ENCODE results near the gene TRMT44. TPM values are rescaled to one million over a fixed set of nuclear protein-coding genes. Genes with fewer than 3 reads are reported as not detected.

TRMT44 gene
- total and polyA plus RNA-seq, 12 donors: 4.5 to 10.2 (median 7.9) TPM

DNA sequence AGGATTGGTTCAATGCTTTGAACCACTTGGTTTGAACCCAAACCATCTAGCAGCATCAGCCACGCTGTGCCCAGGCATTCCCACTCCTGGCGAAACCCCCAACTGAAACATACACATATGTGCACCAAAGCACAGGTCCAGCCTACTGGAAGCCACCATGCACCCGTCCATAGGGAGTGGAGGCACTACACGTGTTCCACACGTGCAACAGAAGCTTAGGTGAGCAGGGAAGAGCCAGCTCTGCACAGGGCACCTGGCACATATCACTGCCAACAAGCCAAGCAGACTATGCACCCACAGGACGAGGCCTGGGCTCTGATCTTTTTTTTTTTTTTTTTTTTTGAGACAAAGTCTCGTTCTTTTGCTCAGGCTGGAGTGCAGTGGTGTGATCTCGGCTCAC lies 73.4 kb downstream of the TRMT44 start:
- no peaks in the 10 kb centered on the region for H3K9me3 ChIP-seq
- ATAC-seq: no peak
- no peak for DNase-seq
- no peak overlapping the region for H3K4me3 ChIP-seq
- H3K27me3 ChIP-seq: no peaks in the 10 kb centered on the region
- no peak overlapping the region for H3K27ac ChIP-seq
- WGBS, 2 donors: 79 to 84% methylated on average over 8 of the region's 8 CpGs
- no peaks in the 10 kb centered on the region for H3K36me3 ChIP-seq
- no peaks in the 10 kb centered on the region for H3K4me1 ChIP-seq
- TF ChIP-seq, protein P1, sequence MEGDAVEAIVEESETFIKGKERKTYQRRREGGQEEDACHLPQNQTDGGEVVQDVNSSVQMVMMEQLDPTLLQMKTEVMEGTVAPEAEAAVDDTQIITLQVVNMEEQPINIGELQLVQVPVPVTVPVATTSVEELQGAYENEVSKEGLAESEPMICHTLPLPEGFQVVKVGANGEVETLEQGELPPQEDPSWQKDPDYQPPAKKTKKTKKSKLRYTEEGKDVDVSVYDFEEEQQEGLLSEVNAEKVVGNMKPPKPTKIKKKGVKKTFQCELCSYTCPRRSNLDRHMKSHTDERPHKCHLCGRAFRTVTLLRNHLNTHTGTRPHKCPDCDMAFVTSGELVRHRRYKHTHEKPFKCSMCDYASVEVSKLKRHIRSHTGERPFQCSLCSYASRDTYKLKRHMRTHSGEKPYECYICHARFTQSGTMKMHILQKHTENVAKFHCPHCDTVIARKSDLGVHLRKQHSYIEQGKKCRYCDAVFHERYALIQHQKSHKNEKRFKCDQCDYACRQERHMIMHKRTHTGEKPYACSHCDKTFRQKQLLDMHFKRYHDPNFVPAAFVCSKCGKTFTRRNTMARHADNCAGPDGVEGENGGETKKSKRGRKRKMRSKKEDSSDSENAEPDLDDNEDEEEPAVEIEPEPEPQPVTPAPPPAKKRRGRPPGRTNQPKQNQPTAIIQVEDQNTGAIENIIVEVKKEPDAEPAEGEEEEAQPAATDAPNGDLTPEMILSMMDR (IDR thresholded peaks at IDR 0.05): no peak
- intact Hi-C loops (cut with DNase I): no loop called here

DNA sequence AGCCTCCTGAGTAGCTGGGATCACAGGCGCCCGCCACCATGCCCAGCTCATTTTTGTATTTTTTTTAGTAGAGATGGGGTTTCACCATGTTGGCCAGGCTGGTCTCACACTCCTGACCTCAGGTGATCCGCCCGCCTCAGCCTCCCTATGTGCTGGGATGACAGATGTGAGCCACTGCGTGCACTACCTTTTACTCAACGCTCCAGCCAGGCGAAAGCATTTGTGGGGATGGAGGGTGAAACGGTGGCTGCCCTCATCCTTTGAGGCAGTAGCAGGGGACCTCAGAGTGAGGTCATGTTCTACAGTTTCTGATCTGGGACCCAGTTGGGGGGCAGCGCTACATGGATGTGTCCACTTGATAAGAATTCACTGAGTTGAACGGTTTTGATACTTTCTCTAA lies 73.8 kb downstream of the TRMT44 start:
- 86 to 89% methylated on average over 10 of the region's 10 CpGs for WGBS, 2 donors
- Histone ChIP-seq H3K4me3 (no peak overlapping the region), H3K36me3 (no peaks in the 10 kb centered on the region), H3K9me3 (no peaks in the 10 kb centered on the region), H3K4me1 (no peaks in the 10 kb centered on the region), H3K27me3 (no peaks in the 10 kb centered on the region), H3K27ac (no peak overlapping the region)
- DNase-seq (no peak), ATAC-seq (no peak)
- intact Hi-C loops (cut with DNase I): no loop called here
- TF ChIP-seq, protein P1 (IDR thresholded peaks at IDR 0.05): no peak

DNA sequence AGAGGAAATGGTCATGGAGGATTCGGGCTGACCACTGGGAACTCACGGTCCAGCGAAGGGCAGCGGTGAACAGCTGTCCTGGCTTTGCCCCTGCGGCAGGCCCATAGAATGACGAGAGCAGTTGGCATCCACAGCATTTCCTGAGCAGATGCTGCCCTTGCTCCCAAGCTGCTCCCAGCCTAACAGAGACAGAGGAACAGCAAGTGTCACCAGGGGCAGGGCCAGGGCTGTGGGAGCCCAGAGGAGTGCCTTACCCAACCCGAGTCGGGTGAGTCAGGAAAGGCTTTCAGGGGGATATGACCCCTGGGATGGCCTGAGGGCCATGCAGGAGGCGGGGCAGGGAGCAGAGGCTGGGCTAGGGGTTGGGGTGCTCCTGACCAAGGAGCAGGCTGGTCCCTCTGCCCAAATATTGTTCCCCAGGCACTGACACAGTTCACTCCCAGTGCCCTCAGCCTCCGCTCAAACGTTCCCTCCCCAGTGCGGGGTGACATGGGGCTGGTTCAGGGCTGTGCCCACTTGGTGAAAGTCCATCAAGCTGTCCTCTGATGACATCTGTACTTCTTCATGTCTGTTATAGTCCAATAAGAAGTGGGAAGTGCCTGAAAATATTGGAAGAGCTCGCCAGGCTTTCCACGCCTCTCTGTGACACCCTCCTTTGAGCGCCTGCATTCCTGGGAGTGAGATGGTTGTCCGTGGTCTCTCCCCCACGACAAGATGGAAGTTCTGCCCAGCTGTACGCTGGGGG lies 74.9 kb downstream of the TRMT44 start:
- TF ChIP-seq, protein P1 (IDR thresholded peaks at IDR 0.05): no peak
- Histone ChIP-seq H3K4me3 (no peak overlapping the region), H3K9me3 (peaks cover 0 to 6% (median 3%) of the 10 kb centered on the region in 11 donors), H3K27me3 (no peaks in the 10 kb centered on the region), H3K36me3 (no peaks in the 10 kb centered on the region), H3K27ac (no peak overlapping the region), H3K4me1 (no peaks in the 10 kb centered on the region)
- ATAC-seq: peak in 1 of 8 donors; percentile 35
- intact Hi-C loops (cut with DNase I): no loop called here
- DNase-seq: no peak
- WGBS, 2 donors: 64 to 74% methylated on average over 18 of the region's 18 CpGs

DNA sequence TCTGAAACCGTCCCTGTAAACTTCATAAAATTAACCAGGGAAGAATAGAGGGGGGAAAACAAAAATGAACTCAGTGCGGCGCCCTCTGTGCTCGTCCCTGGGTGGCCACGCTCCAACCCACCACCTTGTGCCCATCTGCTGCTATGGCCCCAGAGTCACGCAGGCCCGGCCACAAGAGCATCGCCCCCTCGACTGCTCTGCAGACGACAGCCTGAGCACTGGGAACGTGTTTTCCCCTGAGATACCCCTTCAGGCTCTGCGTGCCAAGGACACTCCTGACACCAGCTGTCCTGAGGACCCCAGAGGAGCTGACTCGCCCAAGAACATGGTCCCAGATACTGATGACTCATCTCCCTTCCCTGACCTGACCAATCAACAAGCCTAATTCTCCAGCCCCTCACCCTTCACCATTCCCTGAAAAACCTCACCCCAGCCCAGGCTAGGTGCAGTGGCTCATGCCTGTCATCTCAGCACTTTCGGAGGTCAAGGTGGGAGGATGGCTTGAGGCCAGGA lies 75.5 kb downstream of the TRMT44 start:
- Histone ChIP-seq H3K4me1 (no peaks in the 10 kb centered on the region), H3K9me3 (peaks cover 0 to 13% (median 8%) of the 10 kb centered on the region in 11 donors), H3K27ac (no peak overlapping the region), H3K36me3 (no peaks in the 10 kb centered on the region), H3K4me3 (no peak overlapping the region), H3K27me3 (no peaks in the 10 kb centered on the region)
- TF ChIP-seq, protein P1 (IDR thresholded peaks at IDR 0.05): no peak
- ATAC-seq (peak in 1 of 8 donors; percentile 34), DNase-seq (no peak)
- intact Hi-C loops (cut with DNase I): no loop called here
- 68 to 69% methylated on average over 14 of the region's 14 CpGs for WGBS, 2 donors
